ENCODE data around the gene TNS1.
"Not testable (repeated sequence)": the region's sequence is repeated elsewhere in the genome, so short reads cannot be mapped to it uniquely, and the experiment has no call there.

The TNS1 gene

DNA sequence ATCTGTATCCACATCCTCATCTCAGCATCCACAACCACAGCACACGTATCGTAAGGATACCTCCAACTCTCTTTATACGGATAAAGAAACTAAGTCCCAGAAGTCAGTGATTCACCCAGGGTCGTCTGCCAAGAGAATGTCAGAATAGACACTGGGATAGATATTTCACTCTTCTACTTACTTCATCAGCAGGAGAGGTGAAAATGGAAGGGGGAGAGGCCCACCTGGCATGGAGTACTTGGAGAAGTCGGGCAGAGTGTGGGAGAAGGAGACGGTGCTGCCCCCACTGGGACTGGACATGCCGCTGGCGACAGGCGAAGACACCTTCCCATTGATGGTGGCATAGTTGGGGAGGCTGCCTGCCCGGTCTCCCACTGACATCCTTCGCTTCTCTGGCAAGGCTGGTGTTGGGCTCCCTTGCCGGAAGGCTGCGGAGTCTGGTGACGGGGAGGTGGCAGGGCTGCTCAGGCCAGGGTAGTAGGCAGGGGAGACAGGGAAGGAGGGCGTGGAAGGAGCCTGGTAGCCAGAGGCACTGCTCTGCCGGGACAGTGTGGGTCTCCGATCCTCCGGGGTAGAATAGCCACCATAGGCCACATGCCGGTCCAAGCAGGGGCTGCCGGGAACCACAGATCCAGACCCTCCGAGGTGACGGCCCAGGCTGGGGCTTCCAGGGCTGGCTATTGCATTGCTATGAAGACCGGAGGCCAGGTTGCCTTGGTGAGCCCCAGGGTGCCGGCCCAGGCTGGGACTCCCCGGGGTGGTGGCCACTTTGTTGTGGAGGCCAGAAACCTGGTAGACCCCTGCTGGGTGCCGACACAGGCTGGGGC is 185.1 kb downstream of the TNS1 start:
- no peak overlapping the region for H3K4me3 ChIP-seq (ENCODE audit: low read depth, low read length)
- TF ChIP-seq, protein P1, sequence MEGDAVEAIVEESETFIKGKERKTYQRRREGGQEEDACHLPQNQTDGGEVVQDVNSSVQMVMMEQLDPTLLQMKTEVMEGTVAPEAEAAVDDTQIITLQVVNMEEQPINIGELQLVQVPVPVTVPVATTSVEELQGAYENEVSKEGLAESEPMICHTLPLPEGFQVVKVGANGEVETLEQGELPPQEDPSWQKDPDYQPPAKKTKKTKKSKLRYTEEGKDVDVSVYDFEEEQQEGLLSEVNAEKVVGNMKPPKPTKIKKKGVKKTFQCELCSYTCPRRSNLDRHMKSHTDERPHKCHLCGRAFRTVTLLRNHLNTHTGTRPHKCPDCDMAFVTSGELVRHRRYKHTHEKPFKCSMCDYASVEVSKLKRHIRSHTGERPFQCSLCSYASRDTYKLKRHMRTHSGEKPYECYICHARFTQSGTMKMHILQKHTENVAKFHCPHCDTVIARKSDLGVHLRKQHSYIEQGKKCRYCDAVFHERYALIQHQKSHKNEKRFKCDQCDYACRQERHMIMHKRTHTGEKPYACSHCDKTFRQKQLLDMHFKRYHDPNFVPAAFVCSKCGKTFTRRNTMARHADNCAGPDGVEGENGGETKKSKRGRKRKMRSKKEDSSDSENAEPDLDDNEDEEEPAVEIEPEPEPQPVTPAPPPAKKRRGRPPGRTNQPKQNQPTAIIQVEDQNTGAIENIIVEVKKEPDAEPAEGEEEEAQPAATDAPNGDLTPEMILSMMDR (IDR thresholded peaks at IDR 0.05; ENCODE audit: low read depth, low read length, missing control alignments) = no peak
- DNase-seq (ENCODE audit: low read depth) = no peak

GRCh38 chr2:217816396-217816869 is 186.4 kb downstream of the TNS1 start:
- TF ChIP-seq, protein P1 (IDR thresholded peaks at IDR 0.05; ENCODE audit: low read depth, low read length, missing control alignments) = no peak
- no peak overlapping the region for H3K4me3 ChIP-seq (ENCODE audit: low read depth, low read length)
- DNase-seq (ENCODE audit: low read depth) = no peak

- no peak for DNase-seq (ENCODE audit: low read depth)
- TF ChIP-seq, protein P1 (IDR thresholded peaks at IDR 0.05; ENCODE audit: low read depth, low read length, missing control alignments) = no peak
- H3K4me3 ChIP-seq (ENCODE audit: low read depth, low read length) = no peak overlapping the region
Measured at GRCh38 chr2:217813828-217814227, 189.0 kb downstream of the TNS1 start.

GRCh38 chr2:217812170-217812569 is 190.6 kb downstream of the TNS1 start:
- DNase-seq (ENCODE audit: low read depth) = no peak
- TF ChIP-seq, protein P1 (IDR thresholded peaks at IDR 0.05; ENCODE audit: low read depth, low read length, missing control alignments) = no peak

DNA sequence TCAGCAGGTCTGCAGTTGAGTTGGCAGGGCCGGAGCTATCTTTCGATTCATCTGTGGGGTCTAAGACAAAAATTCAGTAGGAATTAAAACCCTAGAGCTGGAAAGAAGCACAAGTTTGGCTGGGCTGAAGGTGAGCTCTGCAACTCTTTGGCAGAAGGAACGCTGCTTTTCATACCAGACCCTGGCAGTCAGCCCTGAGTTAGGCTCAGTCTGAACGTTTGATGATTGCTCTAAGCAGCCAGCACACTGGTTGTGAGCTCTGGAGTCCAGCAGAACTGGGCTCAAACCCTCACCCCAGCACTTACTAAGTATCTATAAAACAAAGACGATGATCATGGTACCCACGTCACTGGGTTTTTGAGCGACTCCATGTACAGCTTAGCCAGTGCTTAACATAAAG is 192.5 kb downstream of the TNS1 start:
- TF ChIP-seq, protein P1 (IDR thresholded peaks at IDR 0.05; ENCODE audit: low read depth, low read length, missing control alignments) = no peak
- no peak overlapping the region for H3K4me3 ChIP-seq (ENCODE audit: low read depth, low read length)
- no peak for DNase-seq (ENCODE audit: low read depth)

More at GRCh38 chr2:217812170-217812569, 190.6 kb downstream of the TNS1 start:
- H3K4me3 ChIP-seq (ENCODE audit: low read depth, low read length) = no peak overlapping the region

DNA sequence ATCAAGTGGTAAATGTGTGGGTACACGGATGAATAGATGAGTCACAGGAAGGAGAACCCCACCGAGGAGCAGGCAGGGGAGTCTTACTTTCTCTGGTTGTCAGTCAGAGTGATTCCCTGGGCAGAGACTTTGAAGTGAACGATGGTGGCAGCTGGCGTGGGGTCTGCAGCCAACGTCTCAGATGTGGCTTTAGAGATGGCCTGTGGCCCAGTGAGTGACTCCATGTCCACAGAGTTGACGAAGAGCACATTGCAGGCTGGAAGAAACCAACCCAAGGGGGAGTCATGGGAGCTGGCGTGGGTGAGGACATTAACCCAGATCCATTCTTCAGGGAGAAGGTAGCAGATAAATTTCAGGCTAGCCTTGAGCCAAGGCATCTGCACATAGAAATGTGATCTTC is 193.1 kb downstream of the TNS1 start:
- no peak for DNase-seq (ENCODE audit: low read depth)
- H3K4me3 ChIP-seq (ENCODE audit: low read depth, low read length) = no peak overlapping the region
- TF ChIP-seq, protein P1 (IDR thresholded peaks at IDR 0.05; ENCODE audit: low read depth, low read length, missing control alignments) = no peak

DNA sequence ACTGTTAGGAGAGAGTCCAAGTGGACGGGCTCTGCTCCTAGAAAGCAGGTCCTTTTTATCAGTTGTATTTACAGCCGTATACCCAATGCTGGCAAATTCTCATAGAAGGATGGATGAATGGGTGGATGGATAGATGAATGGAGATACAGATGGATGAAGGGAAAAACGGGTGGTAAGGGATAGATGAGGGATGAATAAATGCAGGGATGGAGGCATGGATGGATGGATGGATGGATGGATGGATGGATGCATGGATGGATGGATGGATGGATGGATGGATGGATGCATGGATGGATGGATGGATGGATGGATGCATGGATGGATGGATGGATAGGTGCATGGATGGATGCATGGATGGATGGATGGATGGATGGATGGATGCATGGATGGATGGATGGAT is 193.8 kb downstream of the TNS1 start:
- not testable (repeated sequence) for H3K4me3 ChIP-seq (ENCODE audit: low read depth, low read length); DNase-seq (ENCODE audit: low read depth)

Data from GM12864 (cell line).